AG04449 (cell line): ENCODE measurements around the gene PHLDB1.
"Not testable (repeated sequence)": the region's sequence is repeated elsewhere in the genome, so short reads cannot be mapped to it uniquely, and the experiment has no call there.

Experiments used
- CTCF ChIA-PET: fragments of 350-600 bp; formaldehyde crosslinking; extraction: SDS; loops from one replicate; lab custom pipeline; 2021; ENCODE audit warnings: antibody characterized with exemption; lab: Yijun Ruan, JAX
- POLR2A ChIA-PET: fragments of 400-600, 350-600 bp; formaldehyde crosslinking; extraction: SDS; loops from one replicate; lab custom pipeline; 2020; ENCODE audit warnings: antibody characterized with exemption, inconsistent platforms; lab: Yijun Ruan, JAX
- DNase-seq: peaks from one replicate; pipeline ENCODE4 v3.0.0-alpha.2; 2010; ENCODE audit warnings: low read depth, low spot score
- H3K4me3 ChIP-seq: 2 replicates; pipeline ENCODE4 v1.5.1; 2011; ENCODE audit warnings: low read depth, mild to moderate bottlenecking, control low read depth, low read length
- CTCF ChIP-seq: IDR thresholded peaks from one replicate; pipeline ENCODE4 v1.5.1; 2011; ENCODE audit warnings: mild to moderate bottlenecking, moderate library complexity, low read length, control low read depth, inconsistent platforms; ENCODE audit not compliant: insufficient read depth; ENCODE audit errors: missing control alignments

Gene PHLDB1

GRCh38 chr11:118609380-118610224, 2.2 kb downstream of the PHLDB1 start:
- peak overlapping the region; percentile 80 for H3K4me3 ChIP-seq

GRCh38 chr11:118610225-118610772, 2.9 kb downstream of the PHLDB1 start:
- ChIA-PET CTCF (interaction anchor here (0.6 to 8.9 kb wide), 8 partner anchors 8 to 52 kb away, joined by 3 to 138 read pairs (median 7); no protein-coding TSS in a partner anchor), POLR2A (interaction anchor here (8.5 kb wide), 1 partner anchor 10 kb away, joined by 172 read pairs; no protein-coding TSS in a partner anchor)
- TF ChIP-seq CTCF, result no peak
- H3K4me3 ChIP-seq, result peak overlapping the region; percentile 80
- no peak for DNase-seq

More at GRCh38 chr11:118609380-118610224, 2.2 kb downstream of the PHLDB1 start:
- DNase-seq, result no peak
- TF ChIP-seq CTCF, result no peak
- ChIA-PET CTCF (interaction anchor here (0.6 to 8.9 kb wide), 8 partner anchors 8 to 321 kb away, joined by 3 to 138 read pairs (median 4); no protein-coding TSS in a partner anchor), POLR2A (interaction anchor here (1.1 to 8.5 kb wide), 4 partner anchors 11 to 53 kb away, joined by 5 to 172 read pairs (median 6); partner anchors contain the start of gene ARCN1)

- no peak for DNase-seq
- peak overlapping the region; percentile 80 for H3K4me3 ChIP-seq
- ChIA-PET POLR2A (interaction anchor here (8.5 kb wide), 1 partner anchor 10 kb away, joined by 172 read pairs; no protein-coding TSS in a partner anchor), CTCF (interaction anchor here (0.7 to 8.9 kb wide), 9 partner anchors 10 to 52 kb away, joined by 4 to 138 read pairs (median 5); no protein-coding TSS in a partner anchor)
- peak; percentile 92 for TF ChIP-seq CTCF
These were observed 3.5 kb downstream of the PHLDB1 start for GRCh38 chr11:118610773-118611432.

- CTCF ChIA-PET, result interaction anchor here (0.7 to 8.9 kb wide), 9 partner anchors 11 to 51 kb away, joined by 3 to 138 read pairs (median 5); no protein-coding TSS in a partner anchor
- not testable (repeated sequence) for H3K4me3 ChIP-seq
These were observed 4.0 kb downstream of the PHLDB1 start for GRCh38 chr11:118611433-118611795.

GRCh38 chr11:118612378-118612777, 5.0 kb downstream of the PHLDB1 start:
- CTCF ChIA-PET, result interaction anchor here (1.0 to 8.9 kb wide), 6 partner anchors 11 to 28 kb away, joined by 3 to 138 read pairs (median 8); no protein-coding TSS in a partner anchor
- POLR2A ChIA-PET, result interaction anchor here (8.5 kb wide), 1 partner anchor 8 kb away, joined by 172 read pairs; no protein-coding TSS in a partner anchor
- TF ChIP-seq CTCF, result no peak
- no peak for DNase-seq
- H3K4me3 ChIP-seq, result no peak overlapping the region

More at GRCh38 chr11:118611433-118611795, 4.0 kb downstream of the PHLDB1 start:
- POLR2A ChIA-PET, result interaction anchor here (8.5 kb wide), 1 partner anchor 9 kb away, joined by 172 read pairs; no protein-coding TSS in a partner anchor
- DNase-seq, result not testable (repeated sequence)

GRCh38 chr11:118614511-118614910, 7.1 kb downstream of the PHLDB1 start:
- CTCF ChIA-PET, result interaction anchor here (1.2 to 8.9 kb wide), 5 partner anchors 9 to 75 kb away, joined by 3 to 138 read pairs (median 6); no protein-coding TSS in a partner anchor
- H3K4me3 ChIP-seq, result no peak overlapping the region
- TF ChIP-seq CTCF, result no peak
- no peak for DNase-seq
- POLR2A ChIA-PET, result no interaction called here
